Retinal pigment epithelial cell (primary cell): Measurements from ENCODE around the gene QSOX1.

ENCODE experiments used
- DNase-seq: peaks from one replicate; pipeline ENCODE4 v3.0.0-alpha.2; 2010; ENCODE audit warnings: low read depth
- H3K4me3 ChIP-seq: 2 replicates; pipeline ENCODE4 v1.5.1; 2011; ENCODE audit warnings: mild to moderate bottlenecking, low read length, control low read depth, moderate library complexity
- TF ChIP-seq, protein P1 (sequence below): conservative IDR thresholded peaks from 2 replicates; pipeline ENCODE4 v1.5.1; 2011; ENCODE audit warnings: low read depth, low read length, control low read depth, inconsistent platforms

The QSOX1 gene

DNA sequence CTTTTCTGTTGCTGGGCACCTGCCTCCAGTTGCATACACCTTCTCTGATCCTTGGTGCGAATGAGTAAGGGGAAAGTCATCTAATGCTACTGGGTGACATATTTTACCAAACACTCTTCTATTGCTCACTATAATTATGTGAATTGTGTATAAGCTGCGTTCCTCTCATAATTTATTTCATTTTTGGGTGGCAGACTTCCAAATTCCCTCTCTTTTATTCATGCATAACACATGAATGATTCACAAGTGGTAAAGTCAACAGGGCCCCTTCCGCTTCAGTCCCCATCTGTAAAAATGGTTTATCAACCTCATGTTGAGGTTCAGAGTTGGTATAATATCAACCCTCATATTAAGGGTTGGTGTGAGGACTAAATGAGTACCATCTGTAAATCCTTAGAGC is 3.2 kb upstream of the QSOX1 start:
- TF ChIP-seq, protein P1, sequence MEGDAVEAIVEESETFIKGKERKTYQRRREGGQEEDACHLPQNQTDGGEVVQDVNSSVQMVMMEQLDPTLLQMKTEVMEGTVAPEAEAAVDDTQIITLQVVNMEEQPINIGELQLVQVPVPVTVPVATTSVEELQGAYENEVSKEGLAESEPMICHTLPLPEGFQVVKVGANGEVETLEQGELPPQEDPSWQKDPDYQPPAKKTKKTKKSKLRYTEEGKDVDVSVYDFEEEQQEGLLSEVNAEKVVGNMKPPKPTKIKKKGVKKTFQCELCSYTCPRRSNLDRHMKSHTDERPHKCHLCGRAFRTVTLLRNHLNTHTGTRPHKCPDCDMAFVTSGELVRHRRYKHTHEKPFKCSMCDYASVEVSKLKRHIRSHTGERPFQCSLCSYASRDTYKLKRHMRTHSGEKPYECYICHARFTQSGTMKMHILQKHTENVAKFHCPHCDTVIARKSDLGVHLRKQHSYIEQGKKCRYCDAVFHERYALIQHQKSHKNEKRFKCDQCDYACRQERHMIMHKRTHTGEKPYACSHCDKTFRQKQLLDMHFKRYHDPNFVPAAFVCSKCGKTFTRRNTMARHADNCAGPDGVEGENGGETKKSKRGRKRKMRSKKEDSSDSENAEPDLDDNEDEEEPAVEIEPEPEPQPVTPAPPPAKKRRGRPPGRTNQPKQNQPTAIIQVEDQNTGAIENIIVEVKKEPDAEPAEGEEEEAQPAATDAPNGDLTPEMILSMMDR: no peak
- H3K4me3 ChIP-seq: no peak overlapping the region
- DNase-seq: peak; percentile 70

DNA sequence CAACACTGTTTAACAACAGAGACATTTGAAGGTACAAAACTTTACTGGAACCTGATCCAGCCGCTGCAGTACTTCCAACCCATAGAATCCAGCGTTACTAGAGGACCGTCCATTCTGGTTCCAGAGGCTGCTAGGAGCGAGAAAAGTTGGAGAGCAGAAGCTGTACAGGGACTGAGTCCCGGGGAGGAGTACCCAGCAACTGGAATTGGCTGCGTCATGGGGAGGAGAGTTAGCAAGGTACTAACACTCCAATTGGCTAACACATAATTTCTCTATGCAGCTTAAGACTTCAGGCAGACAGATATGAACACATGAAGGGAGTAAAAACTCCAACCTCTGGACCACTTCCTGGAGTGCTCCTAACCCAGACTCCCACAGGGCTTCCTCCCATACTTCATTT is 2.1 kb upstream of the QSOX1 start:
- DNase-seq: no peak

DNA sequence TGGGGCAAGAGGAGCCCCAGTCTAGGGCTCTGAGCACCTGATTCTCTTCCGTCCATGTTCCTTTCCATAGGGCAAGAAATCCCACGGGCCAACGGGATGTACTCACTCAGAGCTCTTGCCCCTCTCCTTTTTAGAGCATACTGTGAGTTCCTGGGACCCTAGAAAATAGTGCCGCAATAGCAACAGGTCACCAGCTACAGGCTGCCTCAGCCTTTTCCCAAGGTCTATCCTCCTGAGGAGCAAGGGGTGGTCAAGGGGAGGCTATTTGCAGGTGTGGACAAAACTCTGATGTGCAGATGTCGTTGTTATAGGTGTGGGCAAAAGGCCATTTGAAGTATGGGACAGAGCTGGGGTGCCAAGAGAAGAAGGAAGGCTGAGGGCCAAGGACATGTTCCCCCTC is 1.6 kb upstream of the QSOX1 start:
- DNase-seq: no peak
- TF ChIP-seq, protein P1: no peak
- H3K4me3 ChIP-seq: no peak overlapping the region

More for the DNA sequence above, 2.1 kb upstream of the QSOX1 start:
- TF ChIP-seq, protein P1: no peak
- H3K4me3 ChIP-seq: no peak overlapping the region

DNA sequence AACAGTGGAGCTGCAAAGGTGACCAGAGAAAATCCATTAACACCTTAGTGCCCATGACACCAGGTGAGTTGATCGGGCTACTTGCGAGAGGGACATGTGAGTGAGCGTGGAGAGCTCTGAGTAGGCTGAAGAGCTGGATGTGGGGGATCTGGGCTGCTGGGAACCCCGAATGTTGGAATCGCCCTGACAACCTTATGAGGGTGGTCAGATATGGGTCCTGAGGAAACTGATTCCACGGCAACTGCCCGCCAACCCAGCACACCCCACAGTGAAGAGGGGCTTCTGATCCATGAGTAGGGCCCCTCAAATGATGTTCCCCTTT is 705 bp upstream of the QSOX1 start:
- TF ChIP-seq, protein P1: no peak
- peak overlapping the region; percentile 82 for H3K4me3 ChIP-seq
- DNase-seq: no peak

DNA sequence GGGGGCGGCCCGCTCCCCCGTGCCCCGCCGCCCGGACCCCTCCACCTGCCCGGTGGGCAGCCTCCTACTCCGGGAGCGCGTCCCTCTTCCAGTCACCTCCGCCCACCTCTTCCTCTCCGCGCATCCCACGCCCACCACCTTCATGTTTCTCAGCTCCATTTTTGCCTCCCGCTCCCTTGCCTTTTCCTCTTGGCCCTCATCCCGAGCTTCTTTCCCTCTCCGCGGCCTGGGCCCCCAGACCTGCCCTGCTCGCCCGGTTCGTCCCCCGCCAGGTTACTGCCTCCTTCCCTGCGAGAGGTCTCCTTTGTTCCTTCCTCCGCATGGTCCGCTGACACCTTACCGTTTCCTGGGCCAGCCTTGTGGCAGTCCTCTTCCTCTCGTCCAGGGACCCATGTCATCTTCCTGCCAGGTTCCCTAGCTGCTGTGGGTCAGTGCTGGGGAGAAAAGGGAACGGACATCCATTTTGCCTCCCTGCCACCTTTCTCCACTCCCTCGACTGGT is 563 bp downstream of the QSOX1 start:
- H3K4me3 ChIP-seq: peak overlapping the region; percentile 86
- no peak for DNase-seq

DNA sequence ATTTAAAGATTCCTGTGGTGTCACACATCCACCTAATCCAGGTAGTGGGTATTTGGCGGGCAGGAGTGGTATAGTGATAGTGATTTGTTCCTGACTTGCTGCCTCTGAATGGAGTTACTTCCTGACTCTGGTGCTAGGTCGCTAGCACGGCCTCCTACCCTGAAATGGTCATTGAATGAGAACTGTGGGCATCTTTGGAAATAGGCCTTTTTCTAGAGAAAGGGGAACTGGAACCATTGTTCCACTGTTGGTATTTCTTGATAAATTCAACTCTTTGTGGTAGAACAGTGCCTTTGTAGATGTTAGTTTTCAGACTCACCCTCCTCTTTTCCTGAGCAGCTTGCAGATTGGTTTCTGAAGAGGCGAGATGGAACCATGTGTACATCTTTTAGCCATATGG is 1.5 kb downstream of the QSOX1 start:
- TF ChIP-seq, protein P1: no peak
- DNase-seq: no peak
- H3K4me3 ChIP-seq: peak overlapping the region; percentile 86

More for the DNA sequence above, 563 bp downstream of the QSOX1 start:
- TF ChIP-seq, protein P1: no peak

DNA sequence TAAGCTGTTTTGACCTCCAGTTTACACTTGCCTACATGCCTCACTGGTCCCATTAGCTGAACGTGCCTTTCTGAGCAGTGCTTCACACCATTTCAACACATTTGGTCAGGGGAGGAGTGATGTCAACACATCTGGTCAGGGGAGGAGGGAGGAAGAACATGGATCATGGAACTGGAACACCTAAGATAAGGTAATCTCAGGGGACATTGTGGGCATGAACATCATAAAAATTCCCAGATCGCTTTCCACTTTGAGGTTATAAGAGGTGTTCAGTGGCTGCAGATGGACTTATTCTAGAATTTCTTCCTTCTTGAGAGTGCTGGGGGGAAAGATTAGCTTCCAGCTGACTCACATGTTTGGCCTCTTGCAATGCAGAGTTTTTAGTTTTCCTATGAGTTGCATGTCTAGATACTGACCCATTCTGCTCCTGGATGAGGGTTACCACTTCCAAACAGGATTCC is 2.0 kb downstream of the QSOX1 start:
- no peak for DNase-seq
- H3K4me3 ChIP-seq: peak overlapping the region; percentile 86
- TF ChIP-seq, protein P1: no peak
